ENCODE results near the gene CCDC92. TPM values are rescaled to one million over a fixed set of nuclear protein-coding genes. Genes with fewer than 3 reads are reported as not detected.

CCDC92 gene
- total and polyA plus RNA-seq, 2 of the 8 experiments (the other 6 are each of a cell fraction or from before 2014, with no cell fraction given) = 0.43 to 0.51 TPM

DNA sequence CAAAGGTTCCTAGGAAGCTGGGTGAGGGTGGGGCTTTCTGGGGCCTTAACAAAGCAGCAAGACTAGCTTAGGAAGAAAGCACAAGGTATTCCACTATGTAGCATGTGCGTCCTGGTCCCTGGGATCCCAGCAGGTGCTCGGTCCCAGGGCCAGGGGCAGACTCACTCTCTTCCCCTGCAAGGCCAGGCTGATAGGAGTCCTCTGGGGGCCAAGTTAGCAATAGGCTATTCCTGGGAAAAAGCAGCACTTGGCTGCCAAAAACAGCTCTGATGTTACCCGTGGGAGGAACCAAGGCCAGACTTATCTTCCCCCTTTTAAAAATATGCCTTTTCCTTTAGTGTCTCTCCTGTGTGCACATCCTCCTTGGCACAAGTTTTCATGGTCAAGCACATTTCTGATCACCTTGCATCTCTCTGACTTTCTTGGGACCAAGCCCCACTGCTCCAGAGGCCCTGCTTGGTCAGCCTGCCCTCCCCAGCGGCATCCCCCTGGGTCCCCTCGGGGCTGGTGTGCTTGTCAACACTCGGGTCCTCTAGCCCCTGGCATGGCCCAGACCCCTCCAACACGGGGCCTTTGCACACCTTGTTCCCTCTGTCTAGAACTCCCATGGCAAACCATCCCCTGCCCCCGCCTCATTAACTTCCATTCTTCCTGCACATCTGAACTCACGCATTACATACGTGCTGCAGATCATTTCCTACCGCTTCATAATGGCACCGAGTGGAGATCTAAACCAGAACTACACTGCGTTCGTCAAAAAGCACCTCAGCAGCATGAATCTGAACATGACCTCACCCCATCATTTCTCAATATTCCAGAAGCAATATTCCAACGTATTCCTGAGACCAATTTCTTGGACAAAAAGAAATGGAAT lies 21.9 kb downstream of the CCDC92 start:
- no peaks in the 10 kb centered on the region; a peak in 1 of 4 replicates for H3K9me3 ChIP-seq (ENCODE audit: insufficient read depth in 2 of 2, low read depth in 1 of 2, low read length in 1 of 2)
- H2BK12ac ChIP-seq (ENCODE audit: low read depth, low read length) = no peak overlapping the region
- H3K27me3 ChIP-seq (replicated peaks in 1 of 4; ENCODE audit: control insufficient read depth in 3 of 4, extremely low read depth in 1 of 4, insufficient read depth in 3 of 4, low read length in 3 of 4) = peaks cover 0 to 14% (median 2%) of the 10 kb centered on the region in 4 experiments; a peak in 5 of 7 replicates
- H2AK5ac ChIP-seq (ENCODE audit: low read depth, low read length) = no peak overlapping the region
- no peak overlapping the region for H3K18ac ChIP-seq (ENCODE audit: extremely low read depth, low read length)
- H3K79me2 ChIP-seq (ENCODE audit: control insufficient read depth in 1 of 2, insufficient read depth in 2 of 2, low read length in 2 of 2) = no peaks in the 10 kb centered on the region
- H3K4me2 ChIP-seq (ENCODE audit: insufficient read depth in 1 of 2, low read depth in 2 of 2, low read length in 2 of 2) = no peak overlapping the region
- H3K23ac ChIP-seq (ENCODE audit: insufficient read length) = no peak overlapping the region
- no peak for TF ChIP-seq SAP30 (IDR thresholded peaks at IDR 0.05; ENCODE audit: insufficient read depth, insufficient replicate concordance, low read length)
- no peak for TF ChIP-seq JUN (IDR thresholded peaks at IDR 0.05; ENCODE audit: low read depth, low read length)
- no peak for TF ChIP-seq CHD2 (IDR thresholded peaks at IDR 0.05; ENCODE audit: low read length)
- no peak for TF ChIP-seq SIN3A (conservative IDR thresholded peaks at IDR 0.05 in 1 of 2, IDR thresholded peaks at IDR 0.05 in 1 of 2; ENCODE audit: low read depth in 1 of 2, low read length in 2 of 2)
- no peak for TF ChIP-seq NRF1 (IDR thresholded peaks at IDR 0.05; ENCODE audit: low read depth, low read length)
- TF ChIP-seq HDAC6 (IDR thresholded peaks at IDR 0.05; ENCODE audit: low read depth, low read length) = no peak
- no peak for TF ChIP-seq JUND (IDR thresholded peaks at IDR 0.05; ENCODE audit: low read length)
- TF ChIP-seq ATF3 (IDR thresholded peaks at IDR 0.05; ENCODE audit: insufficient read depth, low read depth, low read length) = no peak
- H3K79me1 ChIP-seq (ENCODE audit: low read depth, low read length) = no peaks in the 10 kb centered on the region
- no peak overlapping the region for H3K9ac ChIP-seq (replicated peaks in 1 of 4; ENCODE audit: extremely low read depth in 1 of 4, low read depth in 3 of 4, low read length in 3 of 4)
- DNase-seq (ENCODE audit: low read depth in 1 of 2, low spot score in 2 of 2) (no peak), FAIRE-seq (no peak)
- H4K5ac ChIP-seq (ENCODE audit: insufficient read length, low read depth, low read length) = no peak overlapping the region
- no peak overlapping the region for H2BK5ac ChIP-seq (ENCODE audit: low read depth, low read length)
- no peaks in the 10 kb centered on the region for H3K4me1 ChIP-seq (replicated peaks in 1 of 4; ENCODE audit: control insufficient read depth in 3 of 4, insufficient read depth in 4 of 4, low read length in 3 of 4)
- H3K27ac ChIP-seq (ENCODE audit: low read depth, low read length) = no peak overlapping the region
- no peak overlapping the region for H3K4ac ChIP-seq (replicated peaks; ENCODE audit: insufficient read length, low read depth, low read length)
- no peaks in the 10 kb centered on the region for H3K36me3 ChIP-seq (ENCODE audit: control insufficient read depth in 2 of 4, insufficient read depth in 4 of 4, low read length in 3 of 4)
- H4K20me1 ChIP-seq (replicated peaks in 1 of 2; ENCODE audit: control insufficient read depth in 1 of 2, insufficient read depth in 2 of 2, low read length in 2 of 2) = peaks cover 0 to 6% of the 10 kb centered on the region in 2 experiments
- ChIA-PET POLR2A (ENCODE audit: partially characterized antibody) (no interaction called here), CTCF (ENCODE audit: partially characterized antibody) (interaction anchor here (1.3 to 2.3 kb wide), 4 partner anchors 10 to 44 kb away, joined by 3 to 9 read pairs (median 4); no protein-coding TSS in a partner anchor)
- no peak overlapping the region for H4K8ac ChIP-seq (ENCODE audit: extremely low read depth, insufficient read depth, low read length)
- H2BK15ac ChIP-seq (ENCODE audit: low read length) = no peak overlapping the region
- WGBS, 2 experiments (ENCODE audit: extremely low coverage in 1 of 2, insufficient coverage in 1 of 2, insufficient read length in 1 of 2, insufficient replicate concordance in 2 of 2, low coverage in 1 of 2, low lambda C conversion rate in 2 of 2, missing lambda C conversion rate in 1 of 2) = 81% methylated on average over 15 of the region's 15 CpGs; no CpG with 5 or more reads in 1 of the 2 experiments
- no peaks in the 10 kb centered on the region for H3K23me2 ChIP-seq (ENCODE audit: low read depth, low read length)
- H2BK120ac ChIP-seq (replicated peaks; ENCODE audit: low read depth, low read length) = no peak overlapping the region
- H3K14ac ChIP-seq (ENCODE audit: insufficient read length) = no peak overlapping the region
- no peak overlapping the region for H3K4me3 ChIP-seq (ENCODE audit: extremely low read depth in 1 of 4, insufficient read depth in 2 of 4, low read depth in 3 of 4, low read length in 4 of 4)
- H2BK20ac ChIP-seq (ENCODE audit: low read length) = no peak overlapping the region
- H2AFZ ChIP-seq (ENCODE audit: low read length) = no peak overlapping the region
- no peak overlapping the region for H4K91ac ChIP-seq (replicated peaks; ENCODE audit: insufficient read length, low read length)
- H3K56ac ChIP-seq (replicated peaks; ENCODE audit: insufficient read length, low read depth, low read length) = no peak overlapping the region
